Renal pelvis (tissue), 12 donors: Measurements from ENCODE around the gene MRPL32. TPM values are rescaled to one million over a fixed set of nuclear protein-coding genes. Genes with fewer than 3 reads are reported as not detected.
"Not testable (repeated sequence)": the region's sequence is repeated elsewhere in the genome, so short reads cannot be mapped to it uniquely, and the experiment has no call there.

Experiments used
- DNase-seq: peaks from one replicate; pipeline ENCODE4 v3.0.0-alpha.2; 2013
- long read RNA-seq, 16 experiments: transcript quantifications; one replicate each; lab custom pipeline, GENCODE V29; 2026
- polyA plus RNA-seq, 3 donors: library from polyadenylated mRNA; unstranded; fragments of 120-200 nt; gene quantifications; one replicate each; pipeline ENCODE4 v1.2.1, GENCODE V29; 2013; ENCODE audit not compliant: insufficient read length in 3 of 3

The MRPL32 gene
- 100 to 1,000 TPM in 1 of 3 donors, 10 to 100 TPM in 2; 94.2 to 104 (median 97.8) TPM for polyA plus RNA-seq
- long read RNA-seq, donor 1, transcript MRPL32-201 (3 exons, 1,035 nt) = major isoform, 62 of 68 reads
- long read RNA-seq, donor 1, partial matches to known transcripts = 5 of 68 reads
- long read RNA-seq, donor 1, other reads (novel, unspliced or antisense) = 0 of 68 reads
- long read RNA-seq, donor 2, transcript MRPL32-201 (3 exons, 1,035 nt) = major isoform, 90 of 108 reads
- long read RNA-seq, donor 2, partial matches to known transcripts = 18 of 108 reads
- long read RNA-seq, donor 2, other reads (novel, unspliced or antisense) = 0 of 108 reads
- long read RNA-seq, donor 3, transcript MRPL32-201 (3 exons, 1,035 nt) = major isoform, 81 of 89 reads
- long read RNA-seq, donor 3, partial matches to known transcripts = 7 of 89 reads
- long read RNA-seq, donor 3, other reads (novel, unspliced or antisense) = 0 of 89 reads
- long read RNA-seq, donor 4, transcript MRPL32-201 (3 exons, 1,035 nt) = major isoform, 90 of 112 reads
- long read RNA-seq, donor 4, partial matches to known transcripts = 22 of 112 reads
- long read RNA-seq, donor 4, other reads (novel, unspliced or antisense) = 0 of 112 reads
- long read RNA-seq, donor 5, transcript MRPL32-201 (3 exons, 1,035 nt) = major isoform, 43 of 55 reads
- long read RNA-seq, donor 5, partial matches to known transcripts = 12 of 55 reads
- long read RNA-seq, donor 5, other reads (novel, unspliced or antisense) = 0 of 55 reads
- long read RNA-seq, donor 6, transcript MRPL32-201 (3 exons, 1,035 nt) = major isoform, 51 of 64 reads
- long read RNA-seq, donor 6, partial matches to known transcripts = 13 of 64 reads
- long read RNA-seq, donor 6, other reads (novel, unspliced or antisense) = 0 of 64 reads
- long read RNA-seq, donor 7, transcript MRPL32-201 (3 exons, 1,035 nt) = major isoform, 66 of 136 reads
- long read RNA-seq, donor 7, partial matches to known transcripts = 70 of 136 reads
- long read RNA-seq, donor 7, other reads (novel, unspliced or antisense) = 0 of 136 reads
- long read RNA-seq, donor 8, transcript MRPL32-201 (3 exons, 1,035 nt) = major isoform, 22 of 22 reads
- long read RNA-seq, donor 8, partial matches to known transcripts = 0 of 22 reads
- long read RNA-seq, donor 8, other reads (novel, unspliced or antisense) = 0 of 22 reads
- long read RNA-seq, donor 9, transcript MRPL32-201 (3 exons, 1,035 nt) = major isoform, 79 of 103 reads
- long read RNA-seq, donor 9, partial matches to known transcripts = 24 of 103 reads
- long read RNA-seq, donor 9, other reads (novel, unspliced or antisense) = 0 of 103 reads
- long read RNA-seq, donor 10, transcript MRPL32-201 (3 exons, 1,035 nt) = major isoform, 60 of 76 reads
- long read RNA-seq, donor 10, partial matches to known transcripts = 16 of 76 reads
- long read RNA-seq, donor 10, other reads (novel, unspliced or antisense) = 0 of 76 reads
- long read RNA-seq, donor 11, transcript MRPL32-201 (3 exons, 1,035 nt) = major isoform, 26 of 43 reads
- long read RNA-seq, donor 11, partial matches to known transcripts = 17 of 43 reads
- long read RNA-seq, donor 11, other reads (novel, unspliced or antisense) = 0 of 43 reads
- long read RNA-seq, donor 12, transcript MRPL32-201 (3 exons, 1,035 nt) = major isoform, 94 of 108 reads
- long read RNA-seq, donor 12, partial matches to known transcripts = 14 of 108 reads
- long read RNA-seq, donor 12, other reads (novel, unspliced or antisense) = 0 of 108 reads
- long read RNA-seq, donor 13, transcript MRPL32-201 (3 exons, 1,035 nt) = major isoform, 22 of 22 reads
- long read RNA-seq, donor 13, partial matches to known transcripts = 0 of 22 reads
- long read RNA-seq, donor 13, other reads (novel, unspliced or antisense) = 0 of 22 reads
- long read RNA-seq, donor 14, transcript MRPL32-201 (3 exons, 1,035 nt) = major isoform, 62 of 159 reads
- long read RNA-seq, donor 14, partial matches to known transcripts = 97 of 159 reads
- long read RNA-seq, donor 14, other reads (novel, unspliced or antisense) = 0 of 159 reads
- long read RNA-seq, donor 15, transcript MRPL32-201 (3 exons, 1,035 nt) = major isoform, 84 of 90 reads
- long read RNA-seq, donor 15, partial matches to known transcripts = 6 of 90 reads
- long read RNA-seq, donor 15, other reads (novel, unspliced or antisense) = 0 of 90 reads
- long read RNA-seq, donor 16, transcript MRPL32-201 (3 exons, 1,035 nt) = major isoform, 92 of 101 reads
- long read RNA-seq, donor 16, partial matches to known transcripts = 9 of 101 reads
- long read RNA-seq, donor 16, other reads (novel, unspliced or antisense) = 0 of 101 reads

GRCh38 chr7:42931834-42932651, at the start of gene MRPL32, which contains the start of gene PSMA2:
Gene MRPL32 (plus strand): TSS chr7:42932376. CDS start chr7:42932387, 11 bp downstream.
Gene PSMA2 (minus strand): TSS chr7:42932174. CDS start chr7:42932158, 16 bp downstream.
- peak; percentile 98 for DNase-seq

GRCh38 chr7:42883950-42884349, 48.2 kb upstream of the MRPL32 start:
- peak; percentile 73 for DNase-seq

GRCh38 chr7:42885183-42885582, 47.0 kb upstream of the MRPL32 start:
- DNase-seq = not testable (repeated sequence)

- DNase-seq = no peak
Measured at GRCh38 chr7:42886129-42886528, 46.0 kb upstream of the MRPL32 start.

GRCh38 chr7:42886893-42887505, 45.2 kb upstream of the MRPL32 start:
- no peak for DNase-seq

- no peak for DNase-seq
Measured at GRCh38 chr7:42893346-42894240, 38.6 kb upstream of the MRPL32 start.

GRCh38 chr7:42900842-42901241, 31.3 kb upstream of the MRPL32 start:
- no peak for DNase-seq

GRCh38 chr7:42902331-42902730, 29.8 kb upstream of the MRPL32 start:
- no peak for DNase-seq

- DNase-seq = no peak
Measured at GRCh38 chr7:42906181-42906580, 26.0 kb upstream of the MRPL32 start.

GRCh38 chr7:42907316-42907715, 24.9 kb upstream of the MRPL32 start:
- no peak for DNase-seq

GRCh38 chr7:42910306-42910705, 21.9 kb upstream of the MRPL32 start:
- DNase-seq = no peak

GRCh38 chr7:42911454-42912447, 20.4 kb upstream of the MRPL32 start, which contains the start of gene C7orf25:
Gene C7orf25 (minus strand): TSS chr7:42912070. CDS start chr7:42910900, 1,170 bp downstream.
- peak; percentile 96 for DNase-seq

- no peak for DNase-seq
Measured at GRCh38 chr7:42913591-42913990, 18.6 kb upstream of the MRPL32 start.

GRCh38 chr7:42914009-42914408, 18.2 kb upstream of the MRPL32 start:
- no peak for DNase-seq

- DNase-seq = no peak
Measured at GRCh38 chr7:42914421-42915045, 17.6 kb upstream of the MRPL32 start.
